HuH-7 (cell line): ENCODE measurements around the gene HOXD11.

Experiments used
- DNase-seq: peaks from one replicate; pipeline ENCODE4 v3.0.0; 2011; ENCODE audit warnings: low spot score

Gene HOXD11

DNA sequence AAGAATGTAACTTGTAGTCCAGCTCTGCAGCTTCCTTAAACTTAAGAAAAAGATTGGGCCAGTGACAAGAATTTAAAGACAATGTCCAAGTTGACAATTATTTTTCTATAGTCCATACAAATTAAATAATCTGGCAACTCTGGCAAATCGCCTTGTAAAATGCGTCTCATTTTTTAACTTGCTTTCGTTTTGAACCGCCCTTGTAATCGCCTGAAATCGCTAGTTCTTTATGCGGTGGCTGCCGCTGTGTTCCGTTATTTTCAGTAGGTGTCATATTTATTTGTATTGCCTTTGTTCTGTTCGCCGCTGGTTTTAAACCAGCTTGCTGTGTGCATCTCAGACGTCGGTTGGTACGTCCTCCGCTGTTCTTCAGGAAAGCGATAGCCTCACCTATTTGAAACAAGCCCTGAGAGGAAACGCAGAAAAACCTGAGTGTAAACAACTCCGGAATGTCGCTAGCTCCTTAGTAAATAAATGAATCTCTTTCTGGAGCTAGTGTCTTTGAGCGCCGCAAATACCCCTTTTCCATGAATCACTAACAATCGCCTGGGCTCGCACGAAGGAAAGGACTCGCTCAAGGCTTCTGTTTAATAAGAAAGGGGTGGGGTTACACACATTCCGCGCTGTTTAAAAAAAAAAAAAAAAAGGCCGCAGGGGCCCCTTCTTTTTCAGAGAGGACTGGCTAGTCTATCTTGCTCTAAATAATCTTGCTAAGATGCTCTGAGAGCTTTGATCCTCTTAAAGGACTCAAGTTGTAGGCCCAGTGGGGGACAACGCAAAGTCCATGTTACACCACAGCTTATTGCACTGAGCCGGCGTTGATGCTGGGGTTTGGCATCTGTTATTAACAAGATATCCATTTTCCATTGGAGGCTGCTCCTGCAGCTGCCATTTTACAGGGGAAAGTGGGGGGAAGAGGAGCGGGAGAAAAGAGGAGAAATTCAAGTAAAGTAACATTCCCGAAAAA is 25.4 kb downstream of the HOXD11 start:
- no peak for DNase-seq

DNA sequence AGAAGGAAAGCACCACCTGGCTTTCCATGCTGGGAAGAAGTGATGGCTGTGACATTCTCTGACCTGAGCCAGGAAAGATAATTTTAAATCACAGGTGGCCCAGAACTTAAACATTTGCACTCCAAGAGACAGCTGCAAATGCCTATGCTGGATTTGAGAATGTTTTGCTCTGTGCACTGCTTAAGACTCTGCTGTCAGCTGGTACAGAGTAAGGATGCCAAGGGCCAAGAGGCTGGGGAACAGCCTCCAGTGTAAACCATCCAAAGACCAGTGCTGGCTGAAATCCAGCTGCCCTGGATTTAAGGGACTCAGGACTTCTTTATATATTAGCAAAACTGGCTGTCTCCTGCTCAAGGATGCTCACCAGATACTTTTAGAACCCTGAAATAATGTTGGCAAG is 26.3 kb downstream of the HOXD11 start:
- DNase-seq, result no peak

DNA sequence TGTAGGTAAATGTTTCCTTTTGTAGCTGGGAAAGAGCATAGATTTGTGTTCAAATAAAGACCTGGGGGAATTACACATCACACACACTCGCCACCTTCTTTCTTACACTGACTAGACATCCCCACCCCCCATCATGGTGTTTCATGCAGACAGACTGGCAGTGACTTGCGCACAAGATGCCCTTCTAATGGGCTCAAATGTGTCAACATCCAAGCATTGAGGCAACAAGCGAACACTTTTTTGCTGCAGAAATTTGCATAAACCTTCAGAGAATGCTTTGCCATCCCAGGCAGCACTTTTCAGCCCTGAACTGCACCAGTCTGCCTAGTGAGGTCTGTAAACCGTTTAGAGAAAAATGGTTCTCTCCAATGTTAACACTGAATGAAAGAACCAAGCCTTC is 27.0 kb downstream of the HOXD11 start:
- DNase-seq, result no peak

DNA sequence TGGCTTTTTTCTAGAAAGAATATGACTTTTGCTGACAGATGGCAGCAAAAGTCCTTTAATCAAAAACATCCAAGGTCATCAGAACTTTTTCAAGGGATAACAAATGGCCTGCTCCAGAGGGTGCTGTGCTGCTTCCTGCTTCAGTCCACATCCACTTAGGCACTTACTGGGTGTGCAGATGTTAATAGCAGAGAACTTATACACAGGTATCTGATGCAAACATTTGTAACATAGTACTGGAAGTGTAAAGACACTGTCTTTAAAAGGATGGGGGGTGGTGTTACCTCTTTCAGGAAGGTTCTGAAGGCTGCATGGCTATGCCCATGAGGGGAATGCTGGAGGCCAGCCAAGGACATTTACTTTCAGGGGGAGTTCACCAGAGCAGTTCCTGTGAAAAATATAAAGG is 28.0 kb downstream of the HOXD11 start:
- DNase-seq, result no peak

DNA sequence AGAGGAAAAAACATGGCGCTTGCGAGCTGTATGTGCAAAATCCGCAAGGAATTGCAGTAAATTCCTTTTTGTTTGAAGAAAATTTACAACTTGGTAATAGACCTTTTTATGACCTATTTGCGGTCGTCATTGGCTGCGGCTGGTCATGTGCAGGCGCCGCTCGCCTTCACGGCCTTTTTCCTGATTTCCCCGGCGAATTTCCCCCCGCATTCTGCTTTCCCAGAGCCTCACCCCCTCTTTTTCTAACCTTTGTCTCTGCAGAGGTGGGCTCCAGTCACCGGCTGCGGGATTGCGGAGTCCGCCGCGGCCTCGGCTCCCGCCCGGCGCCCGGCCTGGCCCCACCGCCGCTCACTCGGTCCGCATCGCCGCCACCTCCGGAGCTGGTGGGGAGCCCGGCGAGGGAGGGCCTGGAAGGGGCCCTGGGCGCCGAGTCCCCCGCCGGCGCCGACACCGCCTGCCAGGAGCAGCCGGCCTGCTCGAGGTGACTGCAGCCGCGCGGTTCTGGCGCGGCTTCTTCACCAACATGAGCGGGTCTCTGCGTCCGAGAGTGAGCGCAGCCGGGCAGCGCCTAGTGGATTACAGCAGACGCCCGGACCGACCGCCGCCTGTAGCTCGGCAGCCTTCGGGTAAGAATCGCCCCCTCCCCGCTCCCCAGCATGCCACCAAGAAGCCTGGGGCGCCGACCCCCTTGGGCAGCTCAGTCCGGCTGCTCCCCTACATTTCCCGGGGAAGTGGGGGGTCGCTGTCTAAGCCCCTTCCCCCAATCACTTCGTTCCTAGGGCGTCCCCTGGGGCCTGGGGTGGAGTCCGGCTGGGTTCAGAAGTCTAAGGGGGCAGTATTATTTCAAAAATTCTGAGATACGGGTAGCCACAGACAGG is 29.5 kb downstream of the HOXD11 start:
- DNase-seq, result no peak

DNA sequence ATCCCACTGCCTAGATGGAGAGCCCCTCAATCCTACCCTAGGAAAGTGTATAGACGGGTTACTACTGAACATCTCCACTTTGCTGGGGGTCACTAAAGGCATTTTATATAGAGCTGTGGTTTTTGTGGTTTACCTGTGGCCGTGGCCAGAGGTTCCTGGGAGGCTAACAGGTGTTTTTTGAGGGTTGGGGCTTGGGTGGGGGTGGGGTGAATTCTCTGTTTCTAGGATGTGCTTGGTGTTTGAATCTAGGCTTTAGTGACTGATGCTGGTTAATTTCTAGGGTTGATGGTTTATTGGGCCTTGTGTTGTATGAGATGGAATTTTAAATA is 30.1 kb downstream of the HOXD11 start:
- no peak for DNase-seq

DNA sequence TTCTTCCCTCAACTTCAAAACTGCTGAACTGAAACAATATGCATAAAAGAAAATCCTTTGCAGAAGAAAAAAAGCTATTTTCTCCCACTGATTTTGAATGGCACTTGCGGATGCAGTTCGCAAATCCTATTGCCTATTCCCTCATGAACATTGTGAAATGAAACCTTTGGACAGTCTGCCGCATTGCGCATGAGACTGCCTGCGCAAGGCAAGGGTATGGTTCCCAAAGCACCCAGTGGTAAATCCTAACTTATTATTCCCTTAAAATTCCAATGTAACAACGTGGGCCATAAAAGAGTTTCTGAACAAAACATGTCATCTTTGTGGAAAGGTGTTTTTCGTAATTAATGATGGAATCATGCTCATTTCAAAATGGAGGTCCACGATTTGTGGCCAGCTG is 30.8 kb downstream of the HOXD11 start:
- no peak for DNase-seq

DNA sequence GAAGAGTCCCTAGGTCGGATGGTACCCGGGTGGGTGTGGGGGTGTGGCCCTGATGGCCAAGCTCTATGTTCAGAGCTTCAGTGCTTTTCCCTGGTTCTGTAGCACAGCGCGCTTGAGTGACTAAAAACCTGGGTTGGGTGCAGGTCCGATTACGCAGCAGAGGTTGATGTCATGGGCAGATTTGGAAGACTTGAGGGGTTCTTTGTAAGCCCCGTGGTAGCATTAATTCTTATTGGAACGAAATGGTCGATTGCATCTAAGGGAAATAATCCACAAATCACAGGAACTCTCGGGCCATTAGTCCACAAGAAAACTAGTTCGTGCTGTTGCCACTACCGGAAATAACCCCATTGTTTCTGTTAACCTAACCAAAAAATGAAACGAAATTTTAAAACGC is 31.4 kb downstream of the HOXD11 start:
- DNase-seq, result no peak

DNA sequence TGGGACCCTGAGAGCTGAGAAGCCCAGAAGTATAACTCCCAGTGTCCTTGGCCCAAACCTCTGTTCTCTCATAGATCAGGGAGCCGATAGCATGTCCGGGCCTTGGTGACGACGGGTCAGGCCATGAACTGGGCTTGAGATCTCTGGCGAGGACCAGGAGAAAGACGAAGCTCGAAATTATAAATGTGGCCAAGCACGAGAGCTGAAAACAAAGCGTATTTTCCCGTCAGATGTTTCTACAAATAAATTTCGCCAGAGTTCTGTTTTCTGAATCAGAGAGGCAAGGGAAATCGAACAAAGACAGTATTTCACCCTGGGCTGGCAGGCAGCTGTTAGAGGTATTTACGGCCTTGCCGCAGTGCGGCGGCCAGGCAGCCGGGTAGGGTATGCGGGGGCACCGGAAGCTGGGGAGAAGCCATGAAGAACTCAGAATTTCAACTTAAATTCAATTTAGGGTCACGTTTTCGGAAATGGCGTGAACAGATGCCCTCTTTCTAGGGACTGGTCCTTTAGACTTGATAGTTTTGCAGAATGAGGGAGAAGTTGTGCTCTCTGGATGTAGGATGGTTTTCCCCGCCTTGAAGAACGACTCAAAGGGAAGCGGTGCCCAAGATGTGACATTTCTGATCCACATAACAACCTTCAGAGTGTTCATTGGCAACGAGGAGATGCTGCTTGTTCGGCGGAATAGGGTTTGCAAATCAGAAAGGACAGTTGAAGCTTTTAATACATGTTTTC is 32.0 kb downstream of the HOXD11 start:
- no peak for DNase-seq

DNA sequence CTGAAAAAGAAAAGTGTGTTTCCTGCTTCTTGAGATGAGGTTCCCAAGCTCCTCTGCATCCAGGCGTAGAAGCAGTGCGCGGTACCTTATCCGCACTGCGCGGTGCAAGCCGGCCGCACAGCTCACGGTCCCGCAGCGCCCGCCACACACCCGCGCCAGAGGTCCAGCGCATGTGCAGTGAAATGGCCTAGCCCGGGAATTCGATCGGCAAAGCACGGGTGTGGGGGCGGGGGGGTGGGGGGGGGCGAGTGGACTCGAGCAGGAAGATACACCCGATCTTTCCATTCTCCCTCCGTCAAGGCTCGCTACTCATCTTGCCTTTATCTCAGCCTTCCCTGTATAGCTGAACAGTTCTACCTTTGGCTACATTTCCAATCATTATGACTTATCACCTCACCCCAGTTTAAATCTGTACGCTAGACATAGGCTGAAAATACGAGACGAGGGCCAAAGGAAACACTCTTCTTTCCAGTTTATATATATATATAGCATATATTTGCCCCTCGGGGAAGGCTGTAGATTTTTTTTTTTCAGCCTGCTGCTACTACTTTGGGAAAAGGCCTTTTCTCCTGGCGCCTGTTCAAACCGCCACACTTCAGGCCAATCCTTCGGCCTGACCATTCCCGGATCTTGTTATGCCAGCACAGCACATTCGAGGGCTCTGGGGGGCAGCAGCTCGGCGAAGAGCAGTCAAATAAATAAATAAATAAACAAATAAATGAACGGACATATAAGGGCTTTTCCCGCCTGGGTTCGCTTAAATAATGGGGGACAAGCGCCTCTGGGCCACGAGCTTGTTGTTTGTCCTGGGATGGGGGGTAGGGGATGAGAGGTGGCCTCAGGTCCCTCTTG is 32.8 kb downstream of the HOXD11 start:
- DNase-seq, result no peak

DNA sequence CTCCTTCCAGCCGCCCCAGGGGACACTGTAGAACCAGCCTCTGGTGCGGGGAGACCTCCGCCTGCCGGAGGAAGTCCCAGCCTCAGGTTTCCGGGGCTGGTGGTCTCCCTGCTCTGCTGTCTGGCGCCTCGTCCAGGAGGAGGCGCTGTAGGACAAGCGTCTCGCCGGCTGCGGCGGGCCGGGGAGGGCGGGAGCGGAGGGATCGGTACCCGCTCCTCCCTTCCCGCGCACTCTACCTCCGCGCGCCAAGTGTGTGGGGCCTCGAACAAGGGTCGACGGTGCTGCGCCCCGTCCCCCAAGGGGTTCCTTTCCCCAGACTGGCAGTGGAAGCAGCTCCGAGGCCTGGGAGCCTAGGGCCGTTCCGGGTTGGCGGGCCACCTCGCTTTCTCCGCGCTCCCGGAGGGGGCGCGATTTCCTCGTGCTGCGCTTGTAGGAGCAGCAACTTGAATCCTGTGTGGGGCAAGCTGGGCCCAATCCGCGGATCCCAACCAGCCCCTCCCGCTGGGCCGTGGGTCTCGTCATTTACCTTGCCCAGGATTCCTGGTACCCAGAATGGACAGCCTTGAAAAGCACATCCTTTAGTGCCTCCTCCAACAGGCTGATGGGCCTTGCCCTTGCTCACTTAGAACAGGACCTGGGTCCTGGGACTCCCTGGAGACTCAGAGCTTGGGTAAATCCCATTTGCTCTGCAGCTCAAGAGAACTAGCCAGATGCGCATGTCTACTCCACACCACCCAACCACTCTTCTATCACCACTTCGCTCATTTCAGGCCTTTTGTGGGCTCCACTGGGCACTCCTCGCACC is 33.6 kb downstream of the HOXD11 start:
- peak; percentile 97 for DNase-seq

DNA sequence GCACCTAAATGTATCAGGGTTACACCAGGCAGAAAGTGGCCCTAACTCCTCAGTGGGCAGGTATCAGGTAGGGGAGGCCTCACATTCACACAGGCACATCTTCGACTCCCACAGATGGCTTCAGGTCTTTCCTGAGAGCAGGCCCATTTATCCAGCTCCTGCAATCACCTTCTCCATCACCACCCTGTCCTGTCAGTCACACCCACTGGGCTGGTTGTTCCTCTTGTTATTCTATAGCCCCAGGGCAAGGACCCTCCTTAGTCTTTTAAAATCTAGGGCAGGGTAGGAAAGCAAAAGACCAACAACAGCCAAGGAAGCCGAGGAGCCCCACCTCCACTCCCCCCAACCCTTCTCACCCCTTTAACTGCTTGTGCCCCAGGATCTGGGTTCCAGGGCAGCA is 35.2 kb downstream of the HOXD11 start:
- DNase-seq, result no peak

DNA sequence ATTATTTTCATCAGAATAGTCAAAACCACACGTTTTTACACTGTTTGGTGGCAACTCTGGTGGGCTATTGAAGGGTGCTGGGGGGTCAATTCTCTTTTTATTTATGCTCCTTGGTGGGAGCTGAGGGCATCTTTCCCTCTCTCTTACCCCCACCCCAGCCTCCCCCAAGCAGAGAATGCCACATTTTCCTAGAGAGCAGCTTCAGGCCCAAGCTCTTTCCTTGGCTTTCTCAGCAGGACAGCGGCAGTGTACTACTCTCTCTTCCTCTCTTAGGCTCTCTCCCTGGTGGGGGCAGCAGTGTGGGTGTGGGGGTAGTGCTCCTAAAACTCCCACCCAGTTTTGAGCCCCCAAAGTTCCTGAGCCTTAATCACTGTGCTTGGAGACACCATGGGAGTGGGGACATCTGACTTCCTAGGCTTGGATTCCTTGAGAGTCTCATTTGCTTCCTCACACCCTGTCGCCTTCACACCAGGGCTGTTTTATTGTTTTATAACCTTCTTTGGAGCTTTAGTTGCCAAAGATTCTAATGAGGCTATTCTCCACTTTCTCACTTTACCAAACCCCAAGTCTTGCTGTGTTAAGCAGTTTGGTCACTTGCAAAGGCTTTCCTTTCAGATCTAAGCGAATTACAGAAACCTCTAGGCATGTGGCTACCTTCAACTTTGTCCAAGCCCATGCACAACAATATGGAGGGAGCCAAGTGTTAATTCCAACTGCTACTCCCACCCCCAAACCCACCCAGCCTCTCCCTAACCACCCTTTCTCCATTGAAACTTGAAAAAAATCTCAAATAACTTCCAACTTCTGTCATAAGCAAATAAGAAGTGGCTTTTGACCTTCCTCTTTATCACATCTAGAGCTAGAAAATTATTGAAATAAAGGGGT is 38.2 kb downstream of the HOXD11 start:
- no peak for DNase-seq

DNA sequence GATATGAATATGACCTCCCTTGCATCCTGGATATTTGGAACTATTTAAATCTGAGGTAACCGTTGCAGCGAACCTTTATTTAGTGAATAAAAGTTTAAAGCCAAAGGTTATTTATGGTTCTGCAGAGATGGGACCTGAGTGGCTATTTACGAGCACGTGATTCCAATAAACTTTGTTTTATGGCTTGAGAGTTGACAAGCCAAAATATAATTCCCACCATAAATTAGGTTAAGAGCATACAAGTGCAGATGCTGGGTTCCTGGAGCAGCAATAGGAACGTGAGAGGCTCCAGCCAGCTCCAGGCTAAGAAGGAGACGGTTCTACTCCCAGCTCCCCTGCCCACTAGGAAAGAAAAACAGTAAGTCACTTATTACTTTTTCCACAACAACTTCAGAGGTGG is 39.0 kb downstream of the HOXD11 start:
- no peak for DNase-seq

DNA sequence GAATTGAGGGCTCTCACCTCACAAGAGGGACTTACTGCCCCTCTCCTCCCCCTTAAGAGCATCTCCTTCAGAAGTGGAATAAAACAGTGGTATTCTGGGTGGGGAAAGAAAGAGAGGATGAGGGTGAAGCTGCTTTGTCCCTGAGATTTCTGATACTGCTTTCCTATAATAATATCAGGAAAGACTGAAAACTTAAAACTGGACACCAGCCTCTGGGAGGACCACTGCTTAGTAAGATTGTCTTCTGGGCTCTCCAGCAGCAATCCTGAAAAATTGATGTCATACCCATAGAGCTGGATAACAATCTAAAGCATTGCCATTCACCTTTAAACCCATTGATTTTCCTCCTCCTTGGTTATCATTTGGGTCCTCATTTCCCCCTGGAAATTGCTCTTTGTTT is 39.6 kb downstream of the HOXD11 start:
- DNase-seq, result no peak

DNA sequence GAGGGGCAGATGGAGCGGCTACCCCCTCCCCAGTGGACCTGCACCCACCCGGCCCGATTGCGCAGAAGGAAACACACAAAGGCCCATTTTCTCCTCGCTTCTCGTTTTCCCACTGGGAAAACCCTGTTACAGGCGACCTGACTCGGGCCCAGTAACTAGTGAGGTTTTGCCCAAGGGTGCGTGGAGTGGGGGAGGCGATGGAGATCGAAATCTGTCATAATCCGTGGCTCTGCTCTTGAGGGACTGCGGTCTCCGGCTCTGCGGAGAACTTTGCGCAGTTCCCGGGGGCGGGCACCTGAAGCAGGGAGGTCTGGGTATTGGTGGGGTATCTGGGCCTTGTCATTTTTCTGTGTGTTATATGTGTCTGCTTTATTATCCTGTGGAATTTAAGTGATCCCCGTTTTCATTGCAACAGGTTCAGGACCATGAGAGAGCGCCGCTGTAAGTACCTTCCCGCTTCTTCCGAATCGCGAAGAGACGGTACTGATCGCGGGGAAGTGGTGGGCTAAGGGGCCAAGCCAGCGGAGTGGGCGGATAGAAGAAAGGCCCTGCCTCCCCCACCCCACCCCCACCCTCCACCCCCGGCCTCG is 40.2 kb downstream of the HOXD11 start:
- DNase-seq, result no peak

DNA sequence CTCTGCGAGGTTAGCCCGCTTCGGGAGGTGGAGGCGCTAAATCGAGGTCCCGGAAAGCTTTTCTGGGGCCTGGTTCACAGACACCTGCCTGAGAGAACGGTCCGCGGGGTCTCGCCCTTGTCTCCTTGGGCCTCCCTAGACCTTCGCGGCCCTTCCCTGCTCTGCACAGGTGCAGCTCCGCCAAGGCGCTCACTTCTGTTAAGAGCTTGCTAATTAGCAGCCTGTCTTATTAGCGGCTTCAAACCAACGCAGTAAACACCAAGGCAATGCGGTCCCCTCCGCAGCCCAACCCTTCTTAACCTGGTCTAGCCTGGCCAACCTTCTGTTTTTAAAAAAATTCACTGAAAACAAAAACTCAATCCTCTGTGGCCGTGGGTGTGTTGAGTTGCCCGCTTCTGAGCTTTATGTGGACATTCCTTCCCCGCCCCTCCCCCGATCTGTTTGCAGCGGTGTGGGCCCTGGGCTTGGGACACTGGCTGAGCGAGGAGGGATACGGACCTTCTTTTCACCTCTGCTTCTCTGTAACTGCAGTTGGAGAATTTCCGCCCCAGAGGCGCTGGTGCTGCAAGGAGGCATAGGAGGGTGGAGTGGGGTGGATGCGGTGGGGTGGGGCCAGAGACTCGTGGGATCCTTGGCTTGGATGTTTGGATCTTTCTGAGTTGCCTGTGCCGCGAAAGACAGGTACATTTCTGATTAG is 40.9 kb downstream of the HOXD11 start:
- no peak for DNase-seq

DNA sequence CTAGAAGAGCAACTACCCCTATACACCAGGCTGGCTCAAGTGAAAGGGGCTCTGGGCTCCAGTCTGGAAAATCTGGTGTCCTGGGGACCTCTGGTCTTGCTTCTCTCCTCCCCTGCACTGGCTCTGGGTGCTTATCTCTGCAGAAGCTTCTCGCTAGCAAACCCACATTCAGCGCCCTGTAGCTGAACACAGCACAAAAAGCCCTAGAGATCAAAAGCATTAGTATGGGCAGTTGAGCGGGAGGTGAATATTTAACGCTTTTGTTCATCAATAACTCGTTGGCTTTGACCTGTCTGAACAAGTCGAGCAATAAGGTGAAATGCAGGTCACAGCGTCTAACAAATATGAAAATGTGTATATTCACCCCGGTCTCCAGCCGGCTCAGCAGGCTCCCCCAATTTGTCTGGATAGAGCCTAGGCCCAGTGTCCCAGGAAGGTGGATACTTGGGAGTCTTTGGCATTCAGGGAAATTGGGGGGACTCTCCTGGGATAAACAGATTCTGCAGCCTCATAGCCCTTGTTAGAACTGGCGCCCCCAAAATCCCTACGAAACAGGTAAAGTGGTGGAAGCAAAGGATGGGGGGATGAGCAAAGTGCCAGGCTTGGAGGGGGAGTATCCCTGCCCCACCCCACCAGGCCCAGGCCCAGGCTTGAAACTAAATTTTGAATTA is 41.8 kb downstream of the HOXD11 start:
- DNase-seq, result no peak
